Activated T-helper 2 cell treated with anti-CD3 and anti-CD28 coated beads, Interferon-gamma antibody, Interleukin-2, Interleukin-4, amounts not matched to agents 10 μg/mL and 5 μg/mL and 100 μg/mL, durations not matched to agents 14 hours and 24 hours and 36 hours (primary cell): ENCODE measurements around the gene TMBIM4. TPM values are rescaled to one million over a fixed set of nuclear protein-coding genes. Genes with fewer than 3 reads are reported as not detected.
A peak's percentile ranks its signal among the peaks of the same experiment; 100 is the strongest.
"Not testable (repeated sequence)": the region's sequence is repeated elsewhere in the genome, so short reads cannot be mapped to it uniquely, and the experiment has no call there.

Experiments
- DNase-seq: peaks from one replicate; pipeline ENCODE4 v3.0.0; 2021; ENCODE audit warnings: low spot score
- H3K27ac Mint-ChIP-seq: one replicate; pipeline ENCODE4 v1.8.0; 2021; ENCODE audit warnings: mixed read lengths
- H3K27me3 Mint-ChIP-seq: one replicate; pipeline ENCODE4 v1.8.0; 2021; ENCODE audit warnings: low read depth, mixed read lengths
- H3K36me3 Mint-ChIP-seq: one replicate; pipeline ENCODE4 v1.8.0; 2021; ENCODE audit warnings: low read depth, mixed read lengths
- H3K4me1 Mint-ChIP-seq: one replicate; pipeline ENCODE4 v1.8.0; 2021; ENCODE audit warnings: low read depth, mixed read lengths
- H3K4me3 Mint-ChIP-seq: one replicate; pipeline ENCODE4 v1.8.0; 2021; ENCODE audit warnings: low read depth, mild to moderate bottlenecking, moderate library complexity, mixed read lengths
- H3K9me3 Mint-ChIP-seq: one replicate; pipeline ENCODE4 v1.8.0; 2021; ENCODE audit warnings: mixed read lengths
- intact Hi-C: fragments of 100-400 bp; cut with micrococcal nuclease; formaldehyde crosslinking; loops from one replicate; pipeline ENCODE4 v1.15.1; 2023
- total RNA-seq: library from RNA; stranded (reverse); gene quantifications from 2 replicates; pipeline ENCODE4 v1.2.3, GENCODE V29; 2022

TMBIM4 gene
- total RNA-seq, 1 donor from 2014 or later: 62.4 TPM

DNA sequence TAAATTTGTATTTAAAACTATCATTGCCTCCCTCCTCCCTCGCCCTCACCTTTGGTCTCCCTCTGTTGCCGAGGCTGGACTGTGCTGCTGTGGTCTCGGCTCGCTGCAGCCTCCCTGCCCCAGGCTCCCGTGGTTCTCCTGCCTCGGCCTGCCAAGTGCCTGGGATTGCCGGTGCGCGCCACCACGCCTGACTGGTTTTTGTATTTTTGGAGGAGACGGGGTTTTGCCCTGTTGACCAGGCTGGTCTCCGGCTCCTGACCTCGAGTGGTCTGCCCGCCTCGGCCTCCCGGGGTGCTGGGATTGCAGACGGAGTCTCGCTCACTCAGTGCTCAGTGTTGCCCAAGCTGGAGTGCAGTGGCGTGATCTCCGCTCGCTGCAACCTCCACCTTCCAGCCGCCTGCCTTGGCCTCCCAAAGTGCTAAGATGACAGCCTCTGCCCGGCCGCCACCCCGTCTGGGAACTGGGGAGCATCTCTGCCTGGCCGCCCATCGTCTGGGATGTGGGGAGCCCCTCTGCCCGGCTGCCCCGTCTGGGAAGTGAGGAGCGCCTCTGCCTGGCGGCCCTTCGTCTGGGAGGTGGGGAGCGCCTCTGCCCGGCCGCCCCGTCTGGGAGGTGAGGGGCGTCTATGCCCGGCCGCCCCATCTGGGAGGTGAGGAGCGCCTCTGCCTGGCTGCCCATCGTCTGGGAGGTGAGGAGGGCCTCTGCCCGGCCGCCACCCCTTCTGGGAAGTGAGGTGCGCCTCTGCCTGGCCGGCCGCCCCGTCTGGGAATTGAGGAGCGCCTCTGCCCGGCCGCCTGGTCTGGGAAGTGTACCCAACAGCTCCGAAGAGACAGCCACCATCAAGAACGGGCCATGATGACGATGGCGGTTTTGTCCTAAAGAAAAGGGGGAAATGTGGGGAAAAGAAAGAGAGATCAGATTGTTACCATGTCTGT is 4.9 kb upstream of the TMBIM4 start:
- DNase-seq, H3K9me3 Mint-ChIP-seq, H3K4me1 Mint-ChIP-seq, H3K27ac Mint-ChIP-seq, H3K36me3 Mint-ChIP-seq, intact Hi-C loops, H3K4me3 Mint-ChIP-seq: not testable (repeated sequence)
- peaks cover 30% of the 10 kb centered on the region for H3K27me3 Mint-ChIP-seq

DNA sequence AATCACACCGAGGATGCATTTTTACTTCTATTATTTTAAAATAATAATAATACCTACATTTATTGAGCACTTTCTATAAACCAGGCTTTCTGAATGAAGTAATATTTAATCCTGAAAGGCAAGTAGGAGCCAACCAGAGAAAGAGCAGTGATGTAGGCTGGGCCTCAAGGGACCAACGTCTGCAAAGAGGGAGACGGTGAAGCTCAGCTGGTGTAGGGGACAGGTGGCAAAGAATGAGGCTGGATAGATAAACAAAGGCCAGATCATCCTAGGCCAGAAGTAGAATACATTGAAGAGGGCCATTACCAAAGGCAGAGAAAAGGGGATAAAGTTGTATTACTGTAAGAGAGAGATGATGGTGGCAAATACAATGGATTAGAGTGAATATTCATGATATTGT is 810 bp upstream of the TMBIM4 start:
- peak overlapping the region; percentile 99 for H3K27ac Mint-ChIP-seq
- H3K27me3 Mint-ChIP-seq: peaks cover 2% of the 10 kb centered on the region
- H3K4me3 Mint-ChIP-seq: peak overlapping the region; percentile 91
- H3K4me1 Mint-ChIP-seq: peaks cover 21% of the 10 kb centered on the region
- no peak for DNase-seq
- H3K36me3 Mint-ChIP-seq: peaks cover 36% of the 10 kb centered on the region
- peaks cover 16% of the 10 kb centered on the region for H3K9me3 Mint-ChIP-seq
- intact Hi-C loops: no loop called here

DNA sequence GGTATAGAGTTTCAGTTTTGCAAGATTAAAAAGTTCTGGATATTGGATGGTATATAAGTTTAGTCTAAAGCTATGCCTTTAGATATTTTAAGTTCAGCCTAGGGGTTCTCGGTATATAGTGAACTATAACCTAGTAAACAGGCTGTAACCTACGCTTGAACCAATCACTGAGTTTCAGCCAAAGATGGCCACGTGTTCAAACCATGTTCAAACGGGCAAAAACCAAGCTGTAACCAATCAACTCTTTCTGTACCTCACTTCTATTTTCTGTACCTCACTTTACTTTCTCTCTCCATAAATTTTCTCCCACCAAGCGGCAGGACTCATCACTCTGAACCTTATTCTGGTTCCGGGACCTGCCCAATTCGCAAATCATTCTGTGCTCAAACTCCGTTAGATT is 1.4 kb downstream of the TMBIM4 start:
- Mint-ChIP-seq H3K27ac (peak overlapping the region; percentile 99), H3K27me3 (no peaks in the 10 kb centered on the region), H3K9me3 (peaks cover 36% of the 10 kb centered on the region), H3K36me3 (peaks cover 58% of the 10 kb centered on the region), H3K4me1 (peaks cover 32% of the 10 kb centered on the region), H3K4me3 (peak overlapping the region; percentile 91)
- intact Hi-C loops: no loop called here
- no peak for DNase-seq

DNA sequence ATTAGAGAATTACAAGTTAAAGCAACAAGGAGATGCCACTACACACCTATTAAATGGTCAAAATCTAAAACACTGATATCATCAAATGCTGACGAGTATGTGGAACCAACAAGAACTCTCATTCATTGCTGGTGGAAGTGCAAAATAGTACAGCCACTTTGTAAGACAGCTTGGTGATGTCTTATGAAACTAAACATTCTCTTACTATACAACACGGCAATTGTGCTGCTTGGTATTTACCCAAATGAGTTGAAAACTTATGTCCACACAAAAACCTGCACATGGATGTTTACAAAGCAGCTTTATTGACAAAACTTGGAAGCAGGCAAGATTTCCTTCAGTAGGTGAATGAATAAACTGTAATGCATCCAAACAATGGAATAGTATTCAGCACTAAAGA is 3.2 kb downstream of the TMBIM4 start:
- H3K27me3 Mint-ChIP-seq: no peaks in the 10 kb centered on the region
- H3K36me3 Mint-ChIP-seq: peaks cover 73% of the 10 kb centered on the region
- no peak for DNase-seq
- H3K4me1 Mint-ChIP-seq: peaks cover 32% of the 10 kb centered on the region
- no peak overlapping the region for H3K27ac Mint-ChIP-seq
- H3K4me3 Mint-ChIP-seq: no peak overlapping the region
- peaks cover 39% of the 10 kb centered on the region for H3K9me3 Mint-ChIP-seq
- intact Hi-C loops: no loop called here

DNA sequence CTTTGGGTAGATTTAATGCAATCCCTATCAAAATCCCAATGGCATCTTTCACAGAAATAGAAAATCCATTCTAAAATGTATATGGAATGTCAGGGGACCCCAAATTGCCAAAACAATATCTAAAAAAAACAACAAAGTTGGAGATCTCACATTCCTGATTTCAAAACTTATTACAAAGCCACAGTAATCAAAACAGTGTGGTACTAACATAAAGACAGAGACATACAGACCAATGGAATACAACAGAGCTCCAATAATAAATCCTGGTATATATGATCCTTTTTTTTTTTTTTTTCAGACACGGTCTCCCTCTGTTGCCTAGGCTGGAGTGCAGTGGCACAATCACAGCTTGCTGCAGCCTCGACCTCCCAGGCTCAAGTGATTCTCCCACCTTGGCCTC is 4.7 kb downstream of the TMBIM4 start:
- intact Hi-C loops: no loop called here
- Mint-ChIP-seq H3K27ac (no peak overlapping the region), H3K36me3 (peaks cover 79% of the 10 kb centered on the region), H3K27me3 (no peaks in the 10 kb centered on the region), H3K9me3 (peaks cover 39% of the 10 kb centered on the region), H3K4me3 (no peak overlapping the region), H3K4me1 (peaks cover 31% of the 10 kb centered on the region)
- DNase-seq: no peak

DNA sequence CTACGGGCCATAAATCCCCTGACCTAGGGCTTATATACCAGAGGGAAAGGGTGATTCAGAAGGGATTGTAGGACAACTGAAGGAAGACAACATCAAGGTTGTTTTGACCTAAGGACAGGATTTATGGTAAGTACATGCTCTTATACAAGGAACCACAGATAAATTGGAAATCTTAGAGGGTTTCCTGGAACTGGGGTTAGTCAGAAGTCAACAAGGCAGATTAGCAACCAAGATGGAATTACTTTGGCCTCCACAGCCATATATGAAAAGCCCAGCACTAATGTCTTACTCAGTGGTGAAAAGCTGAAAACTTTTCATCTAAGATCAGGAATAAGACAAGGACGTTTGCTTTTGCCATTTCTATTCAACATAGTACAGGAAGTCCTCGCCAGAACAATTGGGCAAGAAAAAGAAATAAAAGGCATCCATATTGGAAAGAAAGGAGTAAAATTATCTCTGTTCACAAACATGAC is 5.4 kb downstream of the TMBIM4 start:
- Mint-ChIP-seq H3K9me3 (peaks cover 39% of the 10 kb centered on the region), H3K27me3 (no peaks in the 10 kb centered on the region), H3K36me3 (peaks cover 86% of the 10 kb centered on the region), H3K27ac (peak overlapping the region; percentile 30), H3K4me3 (no peak overlapping the region), H3K4me1 (peaks cover 35% of the 10 kb centered on the region)
- DNase-seq: no peak
- intact Hi-C loops: no loop called here

DNA sequence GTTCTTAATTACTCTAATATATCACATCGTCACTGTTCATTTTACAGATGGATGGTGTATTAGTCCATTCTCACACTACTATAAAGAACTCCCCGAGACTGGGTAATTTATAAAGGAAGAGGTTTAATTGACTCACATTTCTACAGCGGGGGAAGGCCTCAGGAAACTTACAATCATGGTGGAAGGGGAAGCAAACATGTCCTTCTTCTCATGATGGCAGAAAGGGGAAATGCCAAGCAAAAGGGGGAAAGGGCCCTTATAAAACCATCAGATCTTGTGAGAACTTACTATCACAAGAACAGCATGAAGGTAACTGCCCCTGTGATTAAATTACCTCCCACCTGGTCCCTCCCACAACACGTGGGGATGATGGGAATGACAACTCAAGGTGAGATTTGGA is 6.5 kb downstream of the TMBIM4 start:
- intact Hi-C loops: no loop called here
- Mint-ChIP-seq H3K36me3 (peaks cover 88% of the 10 kb centered on the region), H3K4me1 (peaks cover 36% of the 10 kb centered on the region), H3K27ac (no peak overlapping the region), H3K27me3 (no peaks in the 10 kb centered on the region), H3K9me3 (peaks cover 39% of the 10 kb centered on the region), H3K4me3 (no peak overlapping the region)
- no peak for DNase-seq

DNA sequence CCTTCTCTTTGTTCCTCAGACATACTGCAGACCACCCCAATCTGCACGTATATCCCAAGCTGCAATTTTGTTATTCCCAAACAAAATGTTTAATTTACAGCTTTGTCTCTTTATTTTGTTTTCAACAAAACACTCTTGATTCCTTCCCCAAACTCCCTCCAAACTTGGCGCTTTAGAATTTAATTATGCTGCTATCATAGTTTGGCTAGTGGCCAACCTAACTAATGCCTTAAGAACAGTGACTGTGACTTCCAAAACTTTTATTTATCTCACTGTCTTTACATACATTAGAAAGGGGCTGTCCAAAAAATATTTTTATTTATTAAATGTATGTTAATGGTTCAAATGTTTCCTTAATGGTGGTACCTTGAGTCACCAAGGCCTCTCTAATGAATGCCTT is 7.1 kb downstream of the TMBIM4 start:
- intact Hi-C loops: no loop called here
- Mint-ChIP-seq H3K9me3 (peaks cover 38% of the 10 kb centered on the region), H3K36me3 (peaks cover 84% of the 10 kb centered on the region), H3K4me3 (no peak overlapping the region), H3K4me1 (peaks cover 31% of the 10 kb centered on the region), H3K27me3 (no peaks in the 10 kb centered on the region), H3K27ac (no peak overlapping the region)
- no peak for DNase-seq

DNA sequence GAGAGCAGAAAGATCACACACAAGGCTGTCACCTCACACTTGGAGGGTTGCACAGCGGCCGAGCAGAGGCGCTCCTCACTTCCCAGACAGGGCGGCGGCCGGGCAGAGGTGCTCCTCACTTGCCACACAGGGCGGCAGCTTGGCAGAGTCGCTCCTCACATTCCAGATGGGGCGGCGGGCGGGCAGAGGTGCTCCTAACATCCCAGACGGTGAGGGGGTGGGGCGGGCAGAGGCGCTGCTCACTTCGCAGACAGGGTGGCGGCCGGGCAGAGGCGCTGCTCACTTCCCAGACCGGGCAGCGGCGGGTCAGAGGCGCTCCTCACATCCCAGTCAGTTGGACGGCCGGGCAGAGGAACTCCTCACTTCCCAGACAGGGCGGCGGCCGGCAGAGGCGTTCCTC is 9.1 kb downstream of the TMBIM4 start:
- H3K27ac Mint-ChIP-seq: no peak overlapping the region
- H3K4me1 Mint-ChIP-seq: peaks cover 25% of the 10 kb centered on the region
- no peak for DNase-seq
- H3K27me3 Mint-ChIP-seq: no peaks in the 10 kb centered on the region
- H3K4me3 Mint-ChIP-seq: no peak overlapping the region
- H3K36me3 Mint-ChIP-seq: peaks cover 77% of the 10 kb centered on the region
- intact Hi-C loops: no loop called here
- H3K9me3 Mint-ChIP-seq: peaks cover 23% of the 10 kb centered on the region

DNA sequence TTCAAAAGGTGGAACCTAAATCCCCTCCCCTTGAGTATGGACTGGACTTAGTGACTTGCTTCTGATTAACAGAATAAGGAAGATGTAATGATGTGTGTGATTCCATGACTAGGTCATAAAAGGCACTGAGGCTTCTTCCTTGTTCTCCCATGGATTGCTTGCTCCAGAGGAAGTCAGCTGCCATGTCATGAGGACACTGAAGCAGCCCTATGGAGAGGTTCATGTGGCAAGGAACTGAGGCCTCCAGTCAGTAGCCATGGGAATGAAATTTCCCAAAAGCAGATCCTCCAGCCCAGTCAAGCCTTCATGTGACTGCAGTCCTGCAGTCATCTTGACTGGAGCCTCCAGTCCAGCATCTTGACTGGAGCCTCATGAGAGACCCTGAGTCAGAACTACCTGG is 10.7 kb downstream of the TMBIM4 start:
- no peak overlapping the region for H3K4me3 Mint-ChIP-seq
- peaks cover 21% of the 10 kb centered on the region for H3K4me1 Mint-ChIP-seq
- H3K27ac Mint-ChIP-seq: no peak overlapping the region
- H3K9me3 Mint-ChIP-seq: peaks cover 9% of the 10 kb centered on the region
- no peaks in the 10 kb centered on the region for H3K27me3 Mint-ChIP-seq
- no peak for DNase-seq
- H3K36me3 Mint-ChIP-seq: peaks cover 65% of the 10 kb centered on the region
- intact Hi-C loops: no loop called here

DNA sequence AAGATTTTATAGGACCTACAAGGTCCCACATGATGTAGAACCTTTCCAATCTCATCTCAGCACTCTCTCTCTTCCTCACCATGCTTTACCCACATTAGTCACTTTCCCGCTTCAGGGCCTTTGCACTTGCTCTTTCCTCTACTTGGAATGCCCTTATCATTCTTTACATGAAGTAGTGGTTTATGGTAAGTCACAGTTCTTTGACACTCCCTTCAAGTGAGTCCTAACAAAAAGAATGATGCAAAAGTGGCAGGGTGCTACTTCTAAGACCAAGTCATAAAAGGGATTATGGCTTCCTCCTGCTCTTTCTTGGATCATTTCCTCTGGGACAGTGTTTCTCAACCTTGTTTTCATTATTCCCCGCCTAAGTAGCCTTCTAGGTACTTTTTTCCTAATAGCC is 13.1 kb downstream of the TMBIM4 start:
- peaks cover 47% of the 10 kb centered on the region for H3K36me3 Mint-ChIP-seq
- no peak overlapping the region for H3K4me3 Mint-ChIP-seq
- intact Hi-C loops: no loop called here
- H3K27ac Mint-ChIP-seq: no peak overlapping the region
- DNase-seq: no peak
- H3K4me1 Mint-ChIP-seq: peaks cover 17% of the 10 kb centered on the region
- H3K27me3 Mint-ChIP-seq: no peaks in the 10 kb centered on the region
- H3K9me3 Mint-ChIP-seq: no peaks in the 10 kb centered on the region

DNA sequence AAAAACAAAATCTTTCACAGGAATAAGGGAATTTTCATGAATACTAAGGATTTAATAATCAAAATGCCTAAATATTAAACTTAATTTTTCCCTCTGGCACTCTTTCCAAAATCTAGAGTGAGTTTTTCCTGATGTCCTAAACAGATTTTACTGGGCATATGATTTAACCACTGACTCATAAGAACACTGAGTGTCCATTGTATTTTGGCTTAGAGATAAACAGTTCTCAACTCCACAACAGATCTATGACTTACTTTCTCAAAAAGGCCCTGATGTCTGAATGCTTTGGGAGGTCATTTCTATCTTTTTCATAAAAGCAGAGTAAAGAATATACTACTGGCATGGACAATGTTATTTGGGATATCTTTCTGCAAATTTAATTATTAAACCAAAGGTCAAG is 15.0 kb downstream of the TMBIM4 start:
- H3K27me3 Mint-ChIP-seq: no peaks in the 10 kb centered on the region
- H3K4me1 Mint-ChIP-seq: peaks cover 16% of the 10 kb centered on the region
- H3K36me3 Mint-ChIP-seq: peaks cover 49% of the 10 kb centered on the region
- H3K27ac Mint-ChIP-seq: no peak overlapping the region
- DNase-seq: no peak
- H3K4me3 Mint-ChIP-seq: no peak overlapping the region
- H3K9me3 Mint-ChIP-seq: no peaks in the 10 kb centered on the region
- intact Hi-C loops: no loop called here

DNA sequence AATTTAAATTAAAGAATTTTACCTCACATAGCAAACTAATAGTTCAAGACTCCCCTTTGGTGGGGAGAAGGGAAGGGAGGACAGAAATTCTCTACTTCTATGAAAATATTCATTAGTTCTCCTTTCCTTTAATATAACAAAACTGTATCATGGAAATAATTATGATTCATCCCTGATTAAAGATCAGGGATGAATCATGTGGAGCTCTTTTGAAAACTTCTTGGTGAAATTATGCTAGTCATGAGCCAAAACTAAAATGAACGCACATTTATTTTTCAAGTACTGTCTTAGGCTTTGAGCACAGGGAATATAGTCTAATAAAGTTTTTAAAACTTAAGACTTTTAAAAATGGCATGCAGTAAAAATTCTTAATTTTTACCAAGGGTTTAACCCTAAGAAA is 17.1 kb downstream of the TMBIM4 start:
- Mint-ChIP-seq H3K4me3 (no peak overlapping the region), H3K4me1 (peaks cover 7% of the 10 kb centered on the region), H3K27me3 (no peaks in the 10 kb centered on the region), H3K27ac (no peak overlapping the region), H3K36me3 (peaks cover 41% of the 10 kb centered on the region), H3K9me3 (no peaks in the 10 kb centered on the region)
- intact Hi-C loops: no loop called here
- DNase-seq: no peak
